ENCODE data around the gene FAM13A.

GRCh38 chr4:88809101-88809500, 247.9 kb downstream of the FAM13A start:
- TF ChIP-seq CTCF (IDR thresholded peaks at IDR 0.05) (no peak), POLR2A (IDR thresholded peaks at IDR 0.05) (no peak)
